HFFc6 (cell line): ENCODE measurements around the gene PKIG. TPM values are rescaled to one million over a fixed set of nuclear protein-coding genes. Genes with fewer than 3 reads are reported as not detected.

Experiments
- DNase-seq: peaks from one replicate; pipeline ENCODE4 v3.0.0-alpha.2; 2018
- H3K27ac Mint-ChIP-seq: 2 replicates; pipeline ENCODE4 v1.8.0; 2020; ENCODE audit warnings: mild to moderate bottlenecking, mixed read lengths
- H3K27me3 Mint-ChIP-seq: 2 replicates; pipeline ENCODE4 v1.8.0; 2021; ENCODE audit warnings: mild to moderate bottlenecking, moderate library complexity, mixed read lengths; ENCODE audit not compliant: insufficient read depth
- H3K36me3 Mint-ChIP-seq: 2 replicates; pipeline ENCODE4 v1.8.0; 2021; ENCODE audit warnings: low read depth, mixed read lengths
- H3K4me1 Mint-ChIP-seq: 2 replicates; pipeline ENCODE4 v1.8.0; 2020; ENCODE audit warnings: low read depth, mixed read lengths
- H3K4me3 Mint-ChIP-seq: 2 replicates; pipeline ENCODE4 v1.8.0; 2020; ENCODE audit warnings: mild to moderate bottlenecking, moderate library complexity, mixed read lengths
- H3K9me3 Mint-ChIP-seq: 2 replicates; pipeline ENCODE4 v1.8.0; 2020; ENCODE audit warnings: mild to moderate bottlenecking, mixed read lengths
- long read RNA-seq: library from polyadenylated mRNA; unstranded; transcript quantifications from one replicate; pipeline ENCODE4 v2.0.0, GENCODE V29; 2019
- total RNA-seq, 6 experiments: library from RNA; stranded (reverse); fragmentation: NEBNext Ultra II Directional; extraction: Animal tissue kit (Norgen Biotek cat#: 25700); gene quantifications; 2 replicates in 1 of 6; 3 replicates in 5 of 6; pipeline ENCODE4 v1.2.3, GENCODE V29; 2021
- TF ChIP-seq, protein P1 (sequence below): fragments of 200-600 bp; sonication (generic); IDR thresholded peaks from 2 replicates; pipeline ENCODE4 v1.5.0; 2021; ENCODE audit warnings: antibody characterized with exemption, mild to moderate bottlenecking

Gene PKIG
- total RNA-seq = 10 to 100 TPM; 35.5 to 57.6 (median 52.0) TPM
- long read RNA-seq, transcript PKIG-202 (4 exons, 1,180 nt) = minor isoform, 15 of 53 reads
- long read RNA-seq, transcript PKIG-207 (4 exons, 1,191 nt) = major isoform, 30 of 53 reads
- long read RNA-seq, partial matches to known transcripts = 1 of 53 reads
- long read RNA-seq, other reads (novel, unspliced or antisense) = 5 of 53 reads

GRCh38 chr20:44582311-44583025, at the start of gene PKIG:
PKIG (plus strand) TSS chr20:44582579; CDS start chr20:44614557, 31,978 bp downstream.
- Mint-ChIP-seq H3K9me3 (peaks cover 4% of the 10 kb centered on the region; the same call in 1 of the 2 replicates), H3K4me1 (peaks cover 80% of the 10 kb centered on the region)

GRCh38 chr20:44532981-44533331, 49.4 kb upstream of the PKIG start:
- H3K9me3 Mint-ChIP-seq = no peaks in the 10 kb centered on the region
- peaks cover 8% of the 10 kb centered on the region for H3K4me1 Mint-ChIP-seq
- no peak overlapping the region for H3K27ac Mint-ChIP-seq
- H3K36me3 Mint-ChIP-seq = no peaks in the 10 kb centered on the region
- H3K27me3 Mint-ChIP-seq = peaks cover 3% of the 10 kb centered on the region
- TF ChIP-seq, protein P1, sequence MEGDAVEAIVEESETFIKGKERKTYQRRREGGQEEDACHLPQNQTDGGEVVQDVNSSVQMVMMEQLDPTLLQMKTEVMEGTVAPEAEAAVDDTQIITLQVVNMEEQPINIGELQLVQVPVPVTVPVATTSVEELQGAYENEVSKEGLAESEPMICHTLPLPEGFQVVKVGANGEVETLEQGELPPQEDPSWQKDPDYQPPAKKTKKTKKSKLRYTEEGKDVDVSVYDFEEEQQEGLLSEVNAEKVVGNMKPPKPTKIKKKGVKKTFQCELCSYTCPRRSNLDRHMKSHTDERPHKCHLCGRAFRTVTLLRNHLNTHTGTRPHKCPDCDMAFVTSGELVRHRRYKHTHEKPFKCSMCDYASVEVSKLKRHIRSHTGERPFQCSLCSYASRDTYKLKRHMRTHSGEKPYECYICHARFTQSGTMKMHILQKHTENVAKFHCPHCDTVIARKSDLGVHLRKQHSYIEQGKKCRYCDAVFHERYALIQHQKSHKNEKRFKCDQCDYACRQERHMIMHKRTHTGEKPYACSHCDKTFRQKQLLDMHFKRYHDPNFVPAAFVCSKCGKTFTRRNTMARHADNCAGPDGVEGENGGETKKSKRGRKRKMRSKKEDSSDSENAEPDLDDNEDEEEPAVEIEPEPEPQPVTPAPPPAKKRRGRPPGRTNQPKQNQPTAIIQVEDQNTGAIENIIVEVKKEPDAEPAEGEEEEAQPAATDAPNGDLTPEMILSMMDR = no peak
- DNase-seq = peak; percentile 58
- no peak overlapping the region for H3K4me3 Mint-ChIP-seq

More at GRCh38 chr20:44582311-44583025, at the start of gene PKIG:
- Mint-ChIP-seq H3K36me3 (peaks cover 12% of the 10 kb centered on the region), H3K27ac (peak within 1 kb of the TSS; percentile 93), H3K27me3 (no peaks in the 10 kb centered on the region), H3K4me3 (peak within 1 kb of the TSS; percentile 91)
- peak; percentile 59 for DNase-seq
- TF ChIP-seq, protein P1 = no peak

GRCh38 chr20:44533928-44534327, 48.5 kb upstream of the PKIG start:
- Mint-ChIP-seq H3K9me3 (no peaks in the 10 kb centered on the region), H3K4me1 (peaks cover 8% of the 10 kb centered on the region), H3K27me3 (peaks cover 3% of the 10 kb centered on the region), H3K4me3 (no peak overlapping the region), H3K36me3 (no peaks in the 10 kb centered on the region), H3K27ac (no peak overlapping the region)
- TF ChIP-seq, protein P1 = no peak
- DNase-seq = no peak

GRCh38 chr20:44536175-44536574, 46.2 kb upstream of the PKIG start:
- H3K27ac Mint-ChIP-seq = no peak overlapping the region
- no peaks in the 10 kb centered on the region for H3K36me3 Mint-ChIP-seq
- peaks cover 3% of the 10 kb centered on the region for H3K27me3 Mint-ChIP-seq
- DNase-seq = no peak
- TF ChIP-seq, protein P1 = no peak
- H3K9me3 Mint-ChIP-seq = no peaks in the 10 kb centered on the region
- H3K4me1 Mint-ChIP-seq = peaks cover 8% of the 10 kb centered on the region
- H3K4me3 Mint-ChIP-seq = no peak overlapping the region

GRCh38 chr20:44537993-44538392, 44.4 kb upstream of the PKIG start:
- no peak for DNase-seq
- Mint-ChIP-seq H3K27ac (no peak overlapping the region), H3K36me3 (no peaks in the 10 kb centered on the region), H3K4me3 (no peak overlapping the region), H3K4me1 (peaks cover 9% of the 10 kb centered on the region), H3K9me3 (no peaks in the 10 kb centered on the region), H3K27me3 (no peaks in the 10 kb centered on the region)
- TF ChIP-seq, protein P1 = no peak; the same call in 1 of the 2 replicates
